Retinal pigment epithelial cell (primary cell): ENCODE measurements around the gene PFKFB2.

Experiments used
- DNase-seq: peaks from one replicate; pipeline ENCODE4 v3.0.0-alpha.2; 2010; ENCODE audit warnings: low read depth
- H3K4me3 ChIP-seq: 2 replicates; pipeline ENCODE4 v1.5.1; 2011; ENCODE audit warnings: mild to moderate bottlenecking, low read length, control low read depth, moderate library complexity
- CTCF ChIP-seq: conservative IDR thresholded peaks from 2 replicates; pipeline ENCODE4 v1.5.1; 2011; ENCODE audit warnings: low read depth, low read length, control low read depth, inconsistent platforms

The PFKFB2 gene

GRCh38 chr1:207081088-207081487 lies 28.0 kb downstream of the PFKFB2 start:
- no peak overlapping the region for H3K4me3 ChIP-seq
- no peak for TF ChIP-seq CTCF
- DNase-seq: no peak

GRCh38 chr1:207081806-207082205 lies 28.7 kb downstream of the PFKFB2 start:
- no peak for TF ChIP-seq CTCF
- no peak for DNase-seq
- no peak overlapping the region for H3K4me3 ChIP-seq

GRCh38 chr1:207084232-207084631 lies 31.2 kb downstream of the PFKFB2 start:
- no peak overlapping the region for H3K4me3 ChIP-seq
- no peak for TF ChIP-seq CTCF
- DNase-seq: no peak

GRCh38 chr1:207084701-207085180 lies 31.7 kb downstream of the PFKFB2 start:
- no peak overlapping the region for H3K4me3 ChIP-seq
- TF ChIP-seq CTCF: peak; percentile 73
- DNase-seq: peak; percentile 50

GRCh38 chr1:207085887-207086286 lies 32.8 kb downstream of the PFKFB2 start:
- no peak for DNase-seq
- no peak overlapping the region for H3K4me3 ChIP-seq
- TF ChIP-seq CTCF: no peak

GRCh38 chr1:207088161-207088560 lies 35.1 kb downstream of the PFKFB2 start:
- no peak for DNase-seq
- H3K4me3 ChIP-seq: no peak overlapping the region
- TF ChIP-seq CTCF: no peak

GRCh38 chr1:207088701-207089626 lies 35.9 kb downstream of the PFKFB2 start, which contains the start of gene C4BPB:
Gene C4BPB (plus strand): TSS chr1:207088860. CDS start chr1:207089532, 672 bp downstream.
- no peak for TF ChIP-seq CTCF
- DNase-seq: no peak
- no peak within 1 kb of the TSS for H3K4me3 ChIP-seq
